ENCODE results near the gene CTIF.

DNA sequence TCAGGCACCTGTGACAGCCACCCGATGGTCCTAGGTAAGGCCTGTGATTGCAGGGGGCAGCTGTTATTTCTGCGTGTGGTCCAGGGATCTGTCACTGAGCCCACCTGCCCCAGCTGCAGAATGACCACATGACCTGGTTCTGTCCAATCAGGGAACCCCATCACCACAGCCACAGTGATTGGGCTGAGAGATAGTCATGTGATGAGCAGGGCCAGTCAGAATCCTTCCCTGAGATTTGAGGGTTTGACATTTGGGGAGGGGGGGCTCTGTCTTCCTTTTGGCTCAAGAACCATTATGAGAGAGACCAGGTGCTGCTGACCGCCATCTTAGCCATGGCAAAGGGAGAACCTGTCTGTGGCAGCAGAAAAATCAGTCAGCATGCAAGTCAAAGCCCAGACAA lies 264.7 kb downstream of the CTIF start:
- TF ChIP-seq, protein P1, sequence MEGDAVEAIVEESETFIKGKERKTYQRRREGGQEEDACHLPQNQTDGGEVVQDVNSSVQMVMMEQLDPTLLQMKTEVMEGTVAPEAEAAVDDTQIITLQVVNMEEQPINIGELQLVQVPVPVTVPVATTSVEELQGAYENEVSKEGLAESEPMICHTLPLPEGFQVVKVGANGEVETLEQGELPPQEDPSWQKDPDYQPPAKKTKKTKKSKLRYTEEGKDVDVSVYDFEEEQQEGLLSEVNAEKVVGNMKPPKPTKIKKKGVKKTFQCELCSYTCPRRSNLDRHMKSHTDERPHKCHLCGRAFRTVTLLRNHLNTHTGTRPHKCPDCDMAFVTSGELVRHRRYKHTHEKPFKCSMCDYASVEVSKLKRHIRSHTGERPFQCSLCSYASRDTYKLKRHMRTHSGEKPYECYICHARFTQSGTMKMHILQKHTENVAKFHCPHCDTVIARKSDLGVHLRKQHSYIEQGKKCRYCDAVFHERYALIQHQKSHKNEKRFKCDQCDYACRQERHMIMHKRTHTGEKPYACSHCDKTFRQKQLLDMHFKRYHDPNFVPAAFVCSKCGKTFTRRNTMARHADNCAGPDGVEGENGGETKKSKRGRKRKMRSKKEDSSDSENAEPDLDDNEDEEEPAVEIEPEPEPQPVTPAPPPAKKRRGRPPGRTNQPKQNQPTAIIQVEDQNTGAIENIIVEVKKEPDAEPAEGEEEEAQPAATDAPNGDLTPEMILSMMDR (IDR thresholded peaks at IDR 0.05; ENCODE audit: low read length), result no peak
- TF ChIP-seq EZH2phosphoT487 (IDR thresholded peaks at IDR 0.05; ENCODE audit: low read length) (no peak), EZH2 (optimal IDR thresholded peaks at IDR 0.05; ENCODE audit: low read depth, low read length) (no peak)

Measured in MM.1S (cell line).